Measurements from ENCODE around the gene ZNF827. TPM values are rescaled to one million over a fixed set of nuclear protein-coding genes. Genes with fewer than 3 reads are reported as not detected.

ZNF827 gene
- total and polyA plus RNA-seq, 2 experiments from 2014 or later = 20.3 to 33.1 TPM

GRCh38 chr4:145797278-145797677, 141.3 kb downstream of the ZNF827 start:
- Mint-ChIP-seq H3K4me3 (no peak overlapping the region), H3K9me3 (no peaks in the 10 kb centered on the region), H3K36me3 (ENCODE audit: low read depth) (peaks cover 5% of the 10 kb centered on the region), H3K4me1 (peaks cover 4% of the 10 kb centered on the region), H3K27me3 (ENCODE audit: insufficient read depth, low read depth, poor library complexity) (no peaks in the 10 kb centered on the region), H3K27ac (no peak overlapping the region)
- Histone ChIP-seq H2AFZ (no peak overlapping the region), H3K27ac (ENCODE audit: low read depth) (0 out of 2 replicates have a peak overlapping the region, but pooled peaks have one; percentile 50), H3K36me3 (ENCODE audit: insufficient read depth) (no peaks in the 10 kb centered on the region), H4K20me1 (replicated peaks; ENCODE audit: insufficient read depth) (no peaks in the 10 kb centered on the region), H3K4me2 (no peak overlapping the region), H3K9me2 (ENCODE audit: insufficient read depth) (0 out of 2 replicates have a peak, but pooled peaks cover 3% of the 10 kb centered on the region), H3K4me3 (no peak overlapping the region), H3K79me2 (replicated peaks; ENCODE audit: insufficient read depth) (no peaks in the 10 kb centered on the region), H3F3A (replicated peaks; ENCODE audit: low read depth) (0 out of 2 replicates have a peak, but pooled peaks cover 3% of the 10 kb centered on the region), H3K27me3 (ENCODE audit: insufficient read depth) (no peaks in the 10 kb centered on the region), H3K4me1 (ENCODE audit: insufficient read depth) (peaks cover 10% of the 10 kb centered on the region)
- TF ChIP-seq CTCF (conservative IDR thresholded peaks at IDR 0.05; ENCODE audit: low read depth in 2 of 2) (no peak), NANOG (IDR thresholded peaks at IDR 0.05; ENCODE audit: borderline replicate concordance) (no peak), JUNB (IDR thresholded peaks at IDR 0.05; ENCODE audit: unreplicated experiment) (no peak), POLR2AphosphoS5 (IDR thresholded peaks at IDR 0.05; ENCODE audit: low read depth) (no peak), ZNF331 (CRISPR knock-in tag; IDR thresholded peaks at IDR 0.05; ENCODE audit: low read depth) (no peak), CREB1 (CRISPR knock-in tag; IDR thresholded peaks at IDR 0.05; ENCODE audit: low read depth) (no peak)
- ATAC-seq (no peak), DNase-seq (ENCODE audit: low spot score) (no peak)

GRCh38 chr4:145796346-145796745, 142.3 kb downstream of the ZNF827 start:
- H3K4me1 Mint-ChIP-seq = peaks cover 5% of the 10 kb centered on the region
- H3K36me3 Mint-ChIP-seq (ENCODE audit: low read depth) = peaks cover 8% of the 10 kb centered on the region
- Histone ChIP-seq H3K9me2 (ENCODE audit: insufficient read depth) (0 out of 2 replicates have a peak, but pooled peaks cover 3% of the 10 kb centered on the region), H3K36me3 (ENCODE audit: insufficient read depth) (no peaks in the 10 kb centered on the region), H2AFZ (no peak overlapping the region), H3K27me3 (ENCODE audit: insufficient read depth) (no peaks in the 10 kb centered on the region), H3K4me1 (ENCODE audit: insufficient read depth) (peaks cover 13% of the 10 kb centered on the region), H3K79me2 (replicated peaks; ENCODE audit: insufficient read depth) (no peaks in the 10 kb centered on the region), H3K4me2 (no peak overlapping the region), H3K27ac (ENCODE audit: low read depth) (peak overlapping the region; percentile 35; the same call in 1 of the 2 replicates), H3F3A (replicated peaks; ENCODE audit: low read depth) (0 out of 2 replicates have a peak, but pooled peaks cover 3% of the 10 kb centered on the region), H4K20me1 (replicated peaks; ENCODE audit: insufficient read depth) (no peaks in the 10 kb centered on the region), H3K4me3 (no peak overlapping the region)
- ATAC-seq = no peak
- no peaks in the 10 kb centered on the region for H3K9me3 Mint-ChIP-seq
- TF ChIP-seq EZH2phosphoT487 (IDR thresholded peaks at IDR 0.05; ENCODE audit: unreplicated experiment) (no peak), ZNF462 (CRISPR knock-in tag; IDR thresholded peaks at IDR 0.05) (no peak), ZNF331 (CRISPR knock-in tag; IDR thresholded peaks at IDR 0.05; ENCODE audit: low read depth) (no peak)
- no peak for DNase-seq (ENCODE audit: low spot score)
- no peak overlapping the region for H3K4me3 Mint-ChIP-seq
- peaks cover 2% of the 10 kb centered on the region for H3K27me3 Mint-ChIP-seq (ENCODE audit: insufficient read depth, low read depth, poor library complexity)
- H3K27ac Mint-ChIP-seq = peak overlapping the region; percentile 74

All from GM23338 (cell line).